Suprapubic skin (tissue), 4 donors: ENCODE data around the gene ERCC2. TPM values are rescaled to one million over a fixed set of nuclear protein-coding genes. Genes with fewer than 3 reads are reported as not detected.

Source experiments
- DNase-seq, 2 donors: peaks; one replicate each; pipeline ENCODE4 v3.0.0-alpha.2; 2019; ENCODE audit warnings: low spot score in 2 of 2
- H3K27ac ChIP-seq: fragments of 200-600 bp; sonication (generic); one replicate; pipeline ENCODE4 v1.5.1; 2019
- H3K27me3 ChIP-seq: fragments of 200-600 bp; sonication (generic); one replicate; pipeline ENCODE4 v1.5.1; 2019
- H3K36me3 ChIP-seq: fragments of 200-600 bp; sonication (generic); one replicate; pipeline ENCODE4 v1.5.1; 2019
- H3K4me1 ChIP-seq: fragments of 200-600 bp; sonication (generic); one replicate; pipeline ENCODE4 v1.5.1; 2019
- H3K4me3 ChIP-seq: fragments of 200-600 bp; sonication (generic); one replicate; pipeline ENCODE4 v1.5.1; 2019; ENCODE audit warnings: mild to moderate bottlenecking
- H3K9me3 ChIP-seq: fragments of 200-600 bp; sonication (generic); one replicate; pipeline ENCODE4 v1.5.1; 2019
- EP300 ChIP-seq: sonication (generic); formaldehyde crosslinking; IDR thresholded peaks from one replicate; pipeline ENCODE4 v1.6.1; 2017; ENCODE audit warnings: antibody characterized with exemption
- POLR2A ChIP-seq, 2 donors: fragments of 450-650 bp; IDR thresholded peaks; one replicate each; pipeline ENCODE4 v1.6.1; 2017; ENCODE audit warnings: antibody characterized with exemption in 2 of 2, mild to moderate bottlenecking in 2 of 2, moderate library complexity in 2 of 2
- POLR2AphosphoS5 ChIP-seq, 3 donors: sonication (generic); formaldehyde crosslinking; IDR thresholded peaks; one replicate each; pipeline ENCODE4 v1.6.1; 2017; ENCODE audit warnings: antibody characterized with exemption in 3 of 3
- WGBS: methylation state at CpG from one replicate; pipeline ENCODE4 v1.1.5; 2018; 5-methylcytosine and 5-hydroxymethylcytosine counted together
- total RNA-seq, 4 donors: library from RNA; depleted of rRNA; stranded (reverse); fragments of >200 nt; gene quantifications; one replicate each; pipeline ENCODE4 v1.1.0, GENCODE V29; 2016
- TF ChIP-seq, protein P1 (sequence below), 2 donors: fragments of 200-600 bp in 1 of 2; fragments of 450-650 bp in 1 of 2; sonication (generic) in 1 of 2; IDR thresholded peaks; one replicate each; pipeline ENCODE4 v1.5.1; 2016 to 2019; ENCODE audit warnings: antibody characterized with exemption in 2 of 2, mild to moderate bottlenecking in 1 of 2, moderate library complexity in 1 of 2

Gene ERCC2
- total RNA-seq, 4 donors from 2014 or later = 10.2 to 22.3 (median 14.1) TPM

DNA sequence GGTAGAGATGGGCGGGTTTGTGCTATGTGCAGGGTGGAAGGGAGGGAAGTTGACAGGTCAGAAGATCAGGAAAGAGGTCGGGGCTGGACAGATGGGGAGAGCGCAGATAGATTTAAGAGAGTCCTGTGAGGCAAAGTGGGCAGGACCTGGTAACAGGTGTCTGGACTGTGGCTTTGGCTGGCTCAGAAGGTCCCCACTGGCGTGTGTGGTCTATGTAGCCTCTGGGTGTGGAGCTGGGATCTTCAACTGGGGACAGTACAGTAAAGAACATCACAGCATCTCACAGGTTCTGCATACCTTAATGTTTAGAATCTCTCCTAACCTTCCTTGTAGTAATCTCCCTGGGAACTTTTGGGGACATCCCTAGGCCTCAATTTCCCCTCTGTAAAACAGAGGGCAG, 65.4 kb downstream of the ERCC2 start:
- H3K4me3 ChIP-seq = no peak overlapping the region
- 61% methylated on average over 4 of the region's 4 CpGs for WGBS
- H3K27me3 ChIP-seq = no peaks in the 10 kb centered on the region
- no peak overlapping the region for H3K27ac ChIP-seq
- H3K36me3 ChIP-seq = peaks cover 14% of the 10 kb centered on the region
- H3K4me1 ChIP-seq = peaks cover 17% of the 10 kb centered on the region
- DNase-seq = no peak
- no peaks in the 10 kb centered on the region for H3K9me3 ChIP-seq
- TF ChIP-seq, protein P1, sequence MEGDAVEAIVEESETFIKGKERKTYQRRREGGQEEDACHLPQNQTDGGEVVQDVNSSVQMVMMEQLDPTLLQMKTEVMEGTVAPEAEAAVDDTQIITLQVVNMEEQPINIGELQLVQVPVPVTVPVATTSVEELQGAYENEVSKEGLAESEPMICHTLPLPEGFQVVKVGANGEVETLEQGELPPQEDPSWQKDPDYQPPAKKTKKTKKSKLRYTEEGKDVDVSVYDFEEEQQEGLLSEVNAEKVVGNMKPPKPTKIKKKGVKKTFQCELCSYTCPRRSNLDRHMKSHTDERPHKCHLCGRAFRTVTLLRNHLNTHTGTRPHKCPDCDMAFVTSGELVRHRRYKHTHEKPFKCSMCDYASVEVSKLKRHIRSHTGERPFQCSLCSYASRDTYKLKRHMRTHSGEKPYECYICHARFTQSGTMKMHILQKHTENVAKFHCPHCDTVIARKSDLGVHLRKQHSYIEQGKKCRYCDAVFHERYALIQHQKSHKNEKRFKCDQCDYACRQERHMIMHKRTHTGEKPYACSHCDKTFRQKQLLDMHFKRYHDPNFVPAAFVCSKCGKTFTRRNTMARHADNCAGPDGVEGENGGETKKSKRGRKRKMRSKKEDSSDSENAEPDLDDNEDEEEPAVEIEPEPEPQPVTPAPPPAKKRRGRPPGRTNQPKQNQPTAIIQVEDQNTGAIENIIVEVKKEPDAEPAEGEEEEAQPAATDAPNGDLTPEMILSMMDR (IDR thresholded peaks at IDR 0.05) = no peak
- TF ChIP-seq POLR2AphosphoS5 (IDR thresholded peaks at IDR 0.05) (no peak), EP300 (no peak), POLR2A (IDR thresholded peaks at IDR 0.05) (no peak)

DNA sequence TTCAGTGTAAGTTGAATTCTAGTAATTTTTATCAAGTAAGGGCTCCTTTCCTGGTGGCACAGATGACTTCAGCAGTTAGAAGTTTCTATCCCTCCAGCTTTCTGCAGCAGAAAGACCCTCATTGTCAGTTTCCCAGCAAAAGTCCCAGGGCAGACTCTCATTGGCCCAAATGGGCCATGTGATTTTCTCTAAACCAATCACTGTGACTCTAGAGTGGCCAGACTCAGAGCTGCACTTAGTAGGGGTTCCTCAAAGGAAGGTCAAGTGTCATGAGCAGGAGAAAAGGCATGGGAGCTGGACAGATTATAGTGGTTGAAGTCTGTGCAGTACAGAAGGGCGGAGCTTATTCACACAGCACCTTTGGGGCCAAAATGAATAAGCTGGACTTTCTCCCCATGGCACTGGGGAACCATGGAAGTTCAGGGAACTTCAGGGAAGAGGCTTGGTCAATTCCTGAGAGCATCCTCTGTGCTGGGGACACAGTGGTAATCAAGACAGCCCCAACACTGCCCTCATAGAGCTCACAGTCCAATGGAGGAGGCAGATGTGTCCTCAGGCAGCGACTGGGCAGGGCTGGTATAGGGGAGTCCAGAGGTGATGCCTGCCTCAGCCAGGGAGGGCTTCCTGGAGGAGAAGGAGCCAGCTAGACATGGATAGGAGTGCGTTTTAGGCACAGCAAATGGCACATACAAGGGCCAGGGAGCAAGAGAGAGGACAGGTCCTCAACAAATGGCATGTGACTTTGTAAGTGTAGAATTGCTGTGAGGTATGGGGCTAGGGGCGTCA, 66.0 kb downstream of the ERCC2 start:
- Histone ChIP-seq H3K27me3 (no peaks in the 10 kb centered on the region), H3K4me1 (peaks cover 17% of the 10 kb centered on the region), H3K4me3 (no peak overlapping the region), H3K36me3 (peaks cover 21% of the 10 kb centered on the region), H3K27ac (no peak overlapping the region), H3K9me3 (no peaks in the 10 kb centered on the region)
- DNase-seq = no peak
- WGBS = 70% methylated on average over 3 of the region's 4 CpGs
- TF ChIP-seq POLR2AphosphoS5 (IDR thresholded peaks at IDR 0.05) = no peak
- no peak for TF ChIP-seq POLR2A (IDR thresholded peaks at IDR 0.05)
- TF ChIP-seq, protein P1 (IDR thresholded peaks at IDR 0.05) = no peak
- TF ChIP-seq EP300 = no peak

DNA sequence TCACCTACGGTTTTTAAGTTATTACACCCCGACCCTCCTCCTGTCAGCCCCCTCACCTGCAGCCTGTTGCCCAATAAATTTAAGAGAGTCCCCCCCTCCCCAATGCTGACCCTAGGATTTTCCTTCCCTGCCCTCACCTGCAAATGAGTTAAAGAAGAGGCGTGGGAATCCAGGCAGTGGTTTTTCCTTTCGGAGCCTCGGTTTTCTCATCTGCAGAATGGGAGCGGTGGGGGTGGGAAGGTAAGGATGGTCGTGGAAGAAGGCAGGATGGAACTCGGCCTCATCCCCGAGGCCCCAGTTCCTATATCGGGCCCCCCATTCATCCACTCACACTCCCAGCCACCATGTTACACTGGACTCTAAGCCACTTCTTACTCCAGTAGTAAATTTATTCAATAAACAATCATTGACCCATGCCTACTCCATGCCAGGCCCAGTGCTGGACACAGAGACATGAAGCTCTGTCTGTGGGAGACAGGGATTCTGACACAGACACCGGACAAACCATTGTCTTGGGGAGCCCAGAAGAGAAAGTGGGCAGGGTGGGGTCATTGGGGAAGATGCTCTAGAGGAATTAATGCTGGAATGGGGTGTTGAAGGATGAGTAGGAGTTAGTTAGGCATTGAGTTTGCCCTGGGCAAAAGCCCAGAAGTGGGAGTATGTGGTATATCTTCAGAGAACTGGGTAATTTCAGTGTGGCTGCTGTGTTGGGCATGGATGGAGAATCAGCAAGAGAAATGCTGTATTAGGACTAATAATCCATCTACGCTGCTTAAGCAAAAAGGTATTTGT, 66.9 kb downstream of the ERCC2 start:
- no peak overlapping the region for H3K27ac ChIP-seq
- no peaks in the 10 kb centered on the region for H3K9me3 ChIP-seq
- 96% methylated on average over 12 of the region's 12 CpGs for WGBS
- H3K36me3 ChIP-seq = peaks cover 27% of the 10 kb centered on the region
- no peak for DNase-seq
- peaks cover 17% of the 10 kb centered on the region for H3K4me1 ChIP-seq
- no peak overlapping the region for H3K4me3 ChIP-seq
- TF ChIP-seq POLR2A (IDR thresholded peaks at IDR 0.05) = no peak
- H3K27me3 ChIP-seq = no peaks in the 10 kb centered on the region

DNA sequence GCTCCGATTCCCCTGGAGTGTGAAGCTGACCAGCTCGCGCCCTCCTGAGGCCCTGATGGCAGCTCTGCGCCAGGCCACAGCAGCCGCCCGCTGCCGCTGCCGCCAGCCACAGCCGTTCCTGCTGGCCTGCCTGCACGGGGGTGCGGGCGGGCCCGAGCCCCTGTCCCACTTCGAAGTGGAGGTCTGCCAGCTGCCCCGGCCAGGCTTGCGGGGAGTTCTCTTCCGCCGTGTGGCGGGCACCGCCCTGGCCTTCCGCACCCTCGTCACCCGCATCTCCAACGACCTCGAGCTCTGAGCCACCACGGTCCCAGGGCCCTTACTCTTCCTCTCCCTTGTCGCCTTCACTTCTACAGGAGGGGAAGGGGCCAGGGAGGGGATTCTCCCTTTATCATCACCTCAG, 68.0 kb downstream of the ERCC2 start:
- no peak overlapping the region for H3K27ac ChIP-seq
- peaks cover 17% of the 10 kb centered on the region for H3K4me1 ChIP-seq
- no peaks in the 10 kb centered on the region for H3K9me3 ChIP-seq
- H3K4me3 ChIP-seq = no peak overlapping the region
- 92% methylated on average over 18 of the region's 27 CpGs for WGBS
- H3K36me3 ChIP-seq = peaks cover 37% of the 10 kb centered on the region
- no peak for DNase-seq
- no peak for TF ChIP-seq POLR2AphosphoS5 (IDR thresholded peaks at IDR 0.05)
- TF ChIP-seq EP300 = no peak
- TF ChIP-seq POLR2A (IDR thresholded peaks at IDR 0.05) = no peak
- H3K27me3 ChIP-seq = no peaks in the 10 kb centered on the region

Other genes with a start within 250 kb of the ERCC2 start
- gene NKPD1, start 209.6 kb downstream of the ERCC2 start, total RNA-seq = 10 to 100 TPM; 22.4 to 60.4 (median 51.1) TPM
- 10 to 100 TPM; 55.9 to 82.3 (median 71.8) TPM for gene TRAPPC6A, start 192.3 kb downstream of the ERCC2 start, total RNA-seq
- 10 to 100 TPM; 15.3 to 20.1 (median 15.9) TPM for gene BLOC1S3, start 191.8 kb downstream of the ERCC2 start, total RNA-seq
- gene EXOC3L2, start 125.2 kb downstream of the ERCC2 start, total RNA-seq = 1 to 10 TPM in 3 of 4 donors, under 1 TPM in 1; 0.44 to 3.5 (median 1.7) TPM
- gene MARK4, start 119.3 kb downstream of the ERCC2 start, total RNA-seq = 10 to 100 TPM; 37.4 to 56.2 (median 49.0) TPM
- not detected for gene CKM, start 47.7 kb downstream of the ERCC2 start, total RNA-seq
- 100 to 1,000 TPM in 3 of 4 donors, 10 to 100 TPM in 1; 73.4 to 132 (median 109) TPM for gene KLC3, start 29.8 kb downstream of the ERCC2 start, total RNA-seq
- gene PPP1R13L, start 34.5 kb upstream of the ERCC2 start, total RNA-seq = 100 to 1,000 TPM; 195 to 597 (median 280) TPM
- gene POLR1G, start 36.1 kb upstream of the ERCC2 start, total RNA-seq = 10 to 100 TPM in 2 of 4 donors, 1 to 10 TPM in 2; 4.7 to 12.2 (median 8.0) TPM
- gene ERCC1, start 53.3 kb upstream of the ERCC2 start, total RNA-seq = 100 to 1,000 TPM; 102 to 120 (median 106) TPM
- 100 to 1,000 TPM; 326 to 676 (median 518) TPM for gene FOSB, start 97.4 kb upstream of the ERCC2 start, total RNA-seq
- gene RTN2, start 126.5 kb upstream of the ERCC2 start, total RNA-seq = 10 to 100 TPM in 2 of 4 donors, 1 to 10 TPM in 2; 5.4 to 12.2 (median 10.7) TPM
- 1 to 10 TPM; 2.9 to 6.3 (median 5.6) TPM for gene PPM1N, start 127.9 kb upstream of the ERCC2 start, total RNA-seq
- 10 to 100 TPM; 34.8 to 51.3 (median 43.6) TPM for gene VASP, start 136.9 kb upstream of the ERCC2 start, total RNA-seq
- 10 to 100 TPM; 13.8 to 25.6 (median 22.5) TPM for gene OPA3, start 214.2 kb upstream of the ERCC2 start, total RNA-seq
- 1 to 10 TPM in 2 of 4 donors, under 1 TPM in 2; 0.49 to 2.4 (median 1.6) TPM for gene GPR4, start 231.6 kb upstream of the ERCC2 start, total RNA-seq